MM.1S (cell line): Measurements from ENCODE around the gene ENHO.

Source experiments
- DNase-seq: peaks from one replicate; pipeline ENCODE4 v3.0.0-alpha.2; 2015
- H2AFZ ChIP-seq: fragments of 300-600 bp; sonication (generic); 2 replicates; pipeline ENCODE4 v1.6.0; 2016; ENCODE audit warnings: antibody characterized with exemption, low read length
- H3F3A ChIP-seq: fragments of 300-600 bp; sonication (generic); 2 replicates; pipeline ENCODE4 v1.6.1; 2016; ENCODE audit warnings: mild to moderate bottlenecking, antibody characterized with exemption, low read length, moderate library complexity, mixed read lengths; ENCODE audit not compliant: insufficient read depth
- H3K27ac ChIP-seq: fragments of 300-600 bp; sonication (generic); 2 replicates; pipeline ENCODE4 v1.5.1; 2016; ENCODE audit warnings: mild to moderate bottlenecking, low read length
- H3K27me3 ChIP-seq: fragments of 300-600 bp; sonication (generic); replicated peaks from 2 replicates; pipeline ENCODE4 v1.6.0; 2016; ENCODE audit warnings: low read length; ENCODE audit not compliant: insufficient read depth
- H3K36me3 ChIP-seq: fragments of 300-600 bp; sonication (generic); replicated peaks from 2 replicates; pipeline ENCODE4 v1.6.1; 2016; ENCODE audit warnings: mild to moderate bottlenecking, low read length, mixed read lengths; ENCODE audit not compliant: insufficient read depth
- H3K4me1 ChIP-seq: fragments of 300-600 bp; sonication (generic); 2 replicates; pipeline ENCODE4 v1.6.1; 2016; ENCODE audit warnings: low read length, mixed read lengths
- H3K4me2 ChIP-seq: fragments of 300-600 bp; sonication (generic); 2 replicates; pipeline ENCODE4 v1.6.0; 2016; ENCODE audit warnings: low read depth, low read length
- H3K4me3 ChIP-seq: fragments of 300-600 bp; sonication (generic); 2 replicates; pipeline ENCODE4 v1.5.1; 2016; ENCODE audit warnings: low read length, mixed read lengths
- H3K79me2 ChIP-seq: fragments of 300-600 bp; sonication (generic); 2 replicates; pipeline ENCODE4 v1.6.1; 2016; ENCODE audit warnings: mixed run types, low read length, mixed read lengths
- H3K9ac ChIP-seq: fragments of 300-600 bp; sonication (generic); 2 replicates; pipeline ENCODE4 v1.6.1; 2016; ENCODE audit warnings: low read length, mixed read lengths
- H3K9me2 ChIP-seq: fragments of 300-600 bp; sonication (generic); replicated peaks from 2 replicates; pipeline ENCODE4 v1.6.1; 2016; ENCODE audit warnings: mild to moderate bottlenecking, low read length, mixed read lengths; ENCODE audit not compliant: insufficient read depth
- H3K9me3 ChIP-seq: fragments of 300-600 bp; sonication (generic); replicated peaks from 2 replicates; pipeline ENCODE4 v1.6.1; 2016; ENCODE audit warnings: mild to moderate bottlenecking, low read length, mixed read lengths; ENCODE audit not compliant: insufficient read depth
- H4K20me1 ChIP-seq: fragments of 300-600 bp; sonication (generic); 2 replicates; pipeline ENCODE4 v1.6.1; 2016; ENCODE audit warnings: mild to moderate bottlenecking, low read length, moderate library complexity, mixed read lengths; ENCODE audit not compliant: insufficient read depth
- CTCF ChIP-seq: fragments of 300-600 bp; sonication (generic); IDR thresholded peaks from 2 replicates; pipeline ENCODE4 v1.5.1; 2016; ENCODE audit warnings: antibody characterized with exemption, low read length, mixed read lengths
- EZH2 ChIP-seq: fragments of 300-600 bp; sonication (generic); optimal IDR thresholded peaks from 2 replicates; pipeline ENCODE3; 2017; ENCODE audit warnings: low read depth, mild to moderate bottlenecking, antibody characterized with exemption, low read length, mixed read lengths
- EZH2phosphoT487 ChIP-seq: fragments of 300-600 bp; sonication (generic); IDR thresholded peaks from 2 replicates; pipeline ENCODE4 v1.6.1; 2018; ENCODE audit warnings: antibody characterized with exemption, low read length

ENHO gene

GRCh38 chr9:34502471-34502870, 20.3 kb downstream of the ENHO start:
- Histone ChIP-seq H3K4me3 (no peak overlapping the region), H2AFZ (no peak overlapping the region), H3K9ac (no peak overlapping the region), H3K27ac (no peak overlapping the region), H3F3A (no peaks in the 10 kb centered on the region), H3K27me3 (peaks cover 18% of the 10 kb centered on the region), H3K4me1 (no peaks in the 10 kb centered on the region), H4K20me1 (no peaks in the 10 kb centered on the region), H3K79me2 (no peaks in the 10 kb centered on the region), H3K36me3 (no peaks in the 10 kb centered on the region), H3K9me2 (no peaks in the 10 kb centered on the region), H3K9me3 (no peaks in the 10 kb centered on the region), H3K4me2 (no peak overlapping the region)
- no peak for DNase-seq
- no peak for TF ChIP-seq EZH2
- no peak for TF ChIP-seq CTCF
- TF ChIP-seq EZH2phosphoT487 = no peak

- Histone ChIP-seq H3K79me2 (no peaks in the 10 kb centered on the region), H3K9me3 (no peaks in the 10 kb centered on the region), H3K4me2 (no peak overlapping the region), H2AFZ (no peak overlapping the region), H3K9me2 (no peaks in the 10 kb centered on the region), H4K20me1 (no peaks in the 10 kb centered on the region), H3K27me3 (peaks cover 18% of the 10 kb centered on the region), H3K4me3 (no peak overlapping the region), H3K9ac (no peak overlapping the region), H3F3A (no peaks in the 10 kb centered on the region), H3K36me3 (no peaks in the 10 kb centered on the region), H3K4me1 (no peaks in the 10 kb centered on the region), H3K27ac (no peak overlapping the region)
- DNase-seq = no peak
- TF ChIP-seq CTCF (no peak), EZH2 (no peak), EZH2phosphoT487 (no peak)
Measured at GRCh38 chr9:34501889-34502425, 20.8 kb downstream of the ENHO start.

GRCh38 chr9:34501372-34501771, 21.4 kb downstream of the ENHO start:
- no peak overlapping the region for H3K27ac ChIP-seq
- TF ChIP-seq EZH2phosphoT487 (no peak), EZH2 (no peak), CTCF (no peak)

More at GRCh38 chr9:34501372-34501771, 21.4 kb downstream of the ENHO start:
- H3K4me2 ChIP-seq = no peak overlapping the region
- H3K4me3 ChIP-seq = no peak overlapping the region
- H3K27me3 ChIP-seq = peaks cover 18% of the 10 kb centered on the region
- no peaks in the 10 kb centered on the region for H3K79me2 ChIP-seq
- no peak for DNase-seq
- no peaks in the 10 kb centered on the region for H3K9me2 ChIP-seq
- no peaks in the 10 kb centered on the region for H3F3A ChIP-seq
- H4K20me1 ChIP-seq = no peaks in the 10 kb centered on the region
- no peak overlapping the region for H2AFZ ChIP-seq
- H3K36me3 ChIP-seq = no peaks in the 10 kb centered on the region
- no peaks in the 10 kb centered on the region for H3K4me1 ChIP-seq
- H3K9ac ChIP-seq = no peak overlapping the region
- H3K9me3 ChIP-seq = no peaks in the 10 kb centered on the region
